Measurements from ENCODE around the gene NDUFA1. TPM values are rescaled to one million over a fixed set of nuclear protein-coding genes. Genes with fewer than 3 reads are reported as not detected.

Gene NDUFA1
- total and polyA plus RNA-seq, 2 of the 13 experiments (the other 11 are each of a cell fraction or from before 2014, with no cell fraction given) = 150 to 167 TPM

- TF ChIP-seq PPARG (CRISPR knock-in tag; conservative IDR thresholded peaks at IDR 0.05) = no peak
- no peak for TF ChIP-seq ZNF224 (CRISPR knock-in tag; IDR thresholded peaks at IDR 0.05)
- TF ChIP-seq ZNF749 (CRISPR knock-in tag; IDR thresholded peaks at IDR 0.05; ENCODE audit: borderline replicate concordance) = no peak
- TF ChIP-seq EED (CRISPR knock-in tag; IDR thresholded peaks at IDR 0.05) = 0 out of 2 replicates have a peak, but pooled peaks have one; percentile 15
- TF ChIP-seq, protein P1, sequence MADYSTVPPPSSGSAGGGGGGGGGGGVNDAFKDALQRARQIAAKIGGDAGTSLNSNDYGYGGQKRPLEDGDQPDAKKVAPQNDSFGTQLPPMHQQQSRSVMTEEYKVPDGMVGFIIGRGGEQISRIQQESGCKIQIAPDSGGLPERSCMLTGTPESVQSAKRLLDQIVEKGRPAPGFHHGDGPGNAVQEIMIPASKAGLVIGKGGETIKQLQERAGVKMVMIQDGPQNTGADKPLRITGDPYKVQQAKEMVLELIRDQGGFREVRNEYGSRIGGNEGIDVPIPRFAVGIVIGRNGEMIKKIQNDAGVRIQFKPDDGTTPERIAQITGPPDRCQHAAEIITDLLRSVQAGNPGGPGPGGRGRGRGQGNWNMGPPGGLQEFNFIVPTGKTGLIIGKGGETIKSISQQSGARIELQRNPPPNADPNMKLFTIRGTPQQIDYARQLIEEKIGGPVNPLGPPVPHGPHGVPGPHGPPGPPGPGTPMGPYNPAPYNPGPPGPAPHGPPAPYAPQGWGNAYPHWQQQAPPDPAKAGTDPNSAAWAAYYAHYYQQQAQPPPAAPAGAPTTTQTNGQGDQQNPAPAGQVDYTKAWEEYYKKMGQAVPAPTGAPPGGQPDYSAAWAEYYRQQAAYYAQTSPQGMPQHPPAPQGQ (CRISPR knock-in tag; IDR thresholded peaks at IDR 0.05; ENCODE audit: borderline replicate concordance) = no peak
- TF ChIP-seq RBFOX2 (IDR thresholded peaks at IDR 0.05; ENCODE audit: low read depth, low read length) = peak; percentile 87
- TF ChIP-seq ZC3H13 (CRISPR knock-in tag; IDR thresholded peaks at IDR 0.05) = peak; percentile 85
- TF ChIP-seq HMGA1 (CRISPR knock-in tag; conservative IDR thresholded peaks at IDR 0.05) = no peak
- peak; percentile 72; the same call in 1 of the 2 replicates for TF ChIP-seq UBTF (CRISPR knock-in tag; IDR thresholded peaks at IDR 0.05)
- peak; percentile 82; the same call in 1 of the 2 replicates for TF ChIP-seq YEATS2 (CRISPR knock-in tag; IDR thresholded peaks at IDR 0.05; ENCODE audit: borderline replicate concordance)
- peak; percentile 41; the same call in 1 of the 2 replicates for TF ChIP-seq ZNF768 (CRISPR knock-in tag; IDR thresholded peaks at IDR 0.05)
- no peak for TF ChIP-seq ZNF724P (CRISPR knock-in tag; IDR thresholded peaks at IDR 0.05; ENCODE audit: borderline replicate concordance)
- TF ChIP-seq SNAPC2 (CRISPR knock-in tag; IDR thresholded peaks at IDR 0.05) = no peak
- no peak for TF ChIP-seq KDM6A (CRISPR knock-in tag; IDR thresholded peaks at IDR 0.05; ENCODE audit: low read depth)
- TF ChIP-seq POLR2A (IDR thresholded peaks at IDR 0.05; ENCODE audit: insufficient read depth in 1 of 2, low read depth in 2 of 2, low read length in 2 of 2) = peak; percentile 86 to 90
- no peak for TF ChIP-seq ZNF691 (CRISPR knock-in tag; IDR thresholded peaks at IDR 0.05; ENCODE audit: borderline replicate concordance, low read depth)
- peak; percentile 74 for TF ChIP-seq MED13 (CRISPR knock-in tag; IDR thresholded peaks at IDR 0.05)
- TF ChIP-seq ZBTB26 (CRISPR knock-in tag; IDR thresholded peaks at IDR 0.05; ENCODE audit: borderline replicate concordance) = no peak; the same call in 1 of the 2 replicates
- no peak for TF ChIP-seq ZNF572 (CRISPR knock-in tag; IDR thresholded peaks at IDR 0.05)
- TF ChIP-seq SP2 (CRISPR knock-in tag; IDR thresholded peaks at IDR 0.05) = no peak
These were observed at the start of gene NDUFA1, which contains the start of gene RNF113A (continued) for GRCh38 chrX:119871599-119872395.

Measured in HepG2 (cell line).